H1 (cell line): ENCODE measurements around the gene LDLRAP1. TPM values are rescaled to one million over a fixed set of nuclear protein-coding genes. Genes with fewer than 3 reads are reported as not detected.

Experiments used
- CTBP2 ChIP-seq: IDR thresholded peaks from 2 replicates; pipeline ENCODE4 v1.7.0; 2011; ENCODE audit warnings: borderline replicate concordance, mild to moderate bottlenecking, moderate library complexity, mixed read lengths, low read length; ENCODE audit not compliant: insufficient read depth, insufficient read length
- RXRA ChIP-seq: IDR thresholded peaks from 2 replicates; pipeline ENCODE4 v1.6.1; 2011; ENCODE audit warnings: low read depth, mild to moderate bottlenecking, low read length, moderate library complexity; ENCODE audit not compliant: insufficient read depth
- polyA plus RNA-seq, 7 experiments: library from polyadenylated mRNA; depleted of rRNA in 3 of 7; stranded (reverse) in 5 of 7; unstranded in 2 of 7; fragments of >200 nt in 5 of 7; fragments of 200-250 nt in 2 of 7; gene quantifications; 1 replicate in 5 of 7; 2 replicates in 1 of 7; 4 replicates in 1 of 7; pipeline versions ENCODE4 v1.2.1 to v1.2.3, GENCODE V29; 2011 to 2013; ENCODE audit warnings: missing spikeins in 2 of 7, mixed read lengths in 2 of 7
- total RNA-seq: library from RNA; stranded (reverse); fragmentation: NEBNext Ultra II Directional; extraction: Animal tissue kit (Norgen Biotek cat#: 25700); gene quantifications from 2 replicates; pipeline ENCODE4 v1.2.1, GENCODE V29; 2021

The LDLRAP1 gene
- total and polyA plus RNA-seq, 2 of the 8 experiments (the other 6 are each of a cell fraction or from before 2014, with no cell fraction given), result 12.8 to 13.2 TPM

- TF ChIP-seq CTBP2, result no peak
- TF ChIP-seq RXRA, result no peak
Observed at GRCh38 chr1:25494952-25495351, 48.5 kb upstream of the LDLRAP1 start (continued).
